HG03378 (cell line): ENCODE data around the gene MYO1D.
"Not testable (repeated sequence)": the region's sequence is repeated elsewhere in the genome, so short reads cannot be mapped to it uniquely, and the experiment has no call there.

Experiments
- ATAC-seq: cut with Tn5 transposase; IDR thresholded peaks from one replicate; pipeline ENCODE4 v1.9.1; 2021; ENCODE audit warnings: mild to moderate bottlenecking, moderate library complexity; ENCODE audit not compliant: unreplicated experiment

MYO1D gene

GRCh38 chr17:32821987-32822934, 54.7 kb downstream of the MYO1D start:
- not testable (repeated sequence) for ATAC-seq

- ATAC-seq = no peak
Measured at GRCh38 chr17:32820440-32820839, 56.5 kb downstream of the MYO1D start.

- no peak for ATAC-seq
Measured at GRCh38 chr17:32819787-32820186, 57.1 kb downstream of the MYO1D start.

- no peak for ATAC-seq
Measured at GRCh38 chr17:32819035-32819434, 57.9 kb downstream of the MYO1D start.

GRCh38 chr17:32815460-32815859, 61.5 kb downstream of the MYO1D start:
- no peak for ATAC-seq

- no peak for ATAC-seq
Measured at GRCh38 chr17:32814836-32815235, 62.1 kb downstream of the MYO1D start.

- ATAC-seq = no peak
Measured at GRCh38 chr17:32813021-32813420, 63.9 kb downstream of the MYO1D start.

GRCh38 chr17:32810690-32811089, 66.2 kb downstream of the MYO1D start:
- ATAC-seq = no peak

- no peak for ATAC-seq
Measured at GRCh38 chr17:32807577-32807976, 69.3 kb downstream of the MYO1D start.

GRCh38 chr17:32806646-32807045, 70.3 kb downstream of the MYO1D start:
- no peak for ATAC-seq

GRCh38 chr17:32805029-32805976, 71.6 kb downstream of the MYO1D start:
- ATAC-seq = no peak

GRCh38 chr17:32803544-32803943, 73.4 kb downstream of the MYO1D start:
- no peak for ATAC-seq

GRCh38 chr17:32802306-32802705, 74.6 kb downstream of the MYO1D start:
- no peak for ATAC-seq

GRCh38 chr17:32801641-32802040, 75.3 kb downstream of the MYO1D start:
- no peak for ATAC-seq

GRCh38 chr17:32801193-32801592, 75.7 kb downstream of the MYO1D start:
- no peak for ATAC-seq

- no peak for ATAC-seq
Measured at GRCh38 chr17:32798938-32799337, 78.0 kb downstream of the MYO1D start.

- no peak for ATAC-seq
Measured at GRCh38 chr17:32795339-32795979, 81.5 kb downstream of the MYO1D start.

GRCh38 chr17:32794533-32795246, 82.2 kb downstream of the MYO1D start:
- ATAC-seq = no peak

- ATAC-seq = no peak
Measured at GRCh38 chr17:32793841-32794240, 83.1 kb downstream of the MYO1D start.

GRCh38 chr17:32792207-32792606, 84.7 kb downstream of the MYO1D start:
- ATAC-seq = no peak
